Panc1 (cell line): ENCODE data around the gene TBX2. TPM values are rescaled to one million over a fixed set of nuclear protein-coding genes. Genes with fewer than 3 reads are reported as not detected.
A peak's percentile ranks its signal among the peaks of the same experiment; 100 is the strongest.

Experiments used
- ATAC-seq: fragments of 200-7000 bp; cut with Tn5 transposase; 2 replicates; pipeline ENCODE4 v1.9.1; 2020; ENCODE audit warnings: mild to moderate bottlenecking, moderate library complexity
- BruUV-seq: library from RNA; stranded (reverse); fragments of 400-500 nt; replicated peaks from 2 replicates; lab custom pipeline; 2021; lab: Mats Ljungman, UMichigan
- CTCF ChIA-PET: fragments of 300-600 bp; sonication (Branson Sonifier 250); formaldehyde crosslinking; loops from one replicate; lab custom pipeline; 2022; ENCODE audit warnings: antibody characterized with exemption; lab: Charles Lee
- POLR2A ChIA-PET: fragments of 300-600 bp; sonication (Branson Sonifier 250); formaldehyde crosslinking; loops from one replicate; lab custom pipeline; 2022; ENCODE audit warnings: antibody characterized with exemption; lab: Charles Lee
- DNase-seq: peaks from one replicate; pipeline ENCODE4 v3.0.0-alpha.2; 2010; ENCODE audit warnings: low read depth, low spot score
- H3K27ac ChIP-seq: 2 replicates; pipeline ENCODE4 v1.5.1; 2011; ENCODE audit warnings: mild to moderate bottlenecking, low read length, inconsistent platforms
- H3K27me3 ChIP-seq: fragments of 200-500 bp; sonication (Bioruptor generic); 2 replicates; pipeline ENCODE4 v1.6.0; 2014; ENCODE audit warnings: low read length, inconsistent platforms; ENCODE audit not compliant: control insufficient read depth, insufficient read depth
- H3K36me3 ChIP-seq: fragments of 200-500 bp; sonication (Bioruptor generic); 2 replicates; pipeline ENCODE4 v1.5.1; 2014; ENCODE audit warnings: inconsistent platforms, mild to moderate bottlenecking, low read length, moderate library complexity; ENCODE audit not compliant: control insufficient read depth, insufficient read depth
- H3K4me1 ChIP-seq: 2 replicates; pipeline ENCODE4 v1.5.1; 2011; ENCODE audit warnings: inconsistent platforms, mild to moderate bottlenecking, low read length, moderate library complexity; ENCODE audit not compliant: control insufficient read depth, insufficient read depth
- H3K4me3 ChIP-seq, 2 experiments: 2 replicates each; pipeline ENCODE4 v1.5.1; 2011 to 2012; ENCODE audit warnings: low read depth in 2 of 2, low read length in 2 of 2, mild to moderate bottlenecking in 2 of 2, inconsistent platforms in 1 of 2, moderate library complexity in 1 of 2
- H3K9me3 ChIP-seq: fragments of 200-500 bp; sonication (Bioruptor generic); 2 replicates; pipeline ENCODE4 v1.5.1; 2014; ENCODE audit warnings: low read depth, mild to moderate bottlenecking, inconsistent platforms, low read length, moderate library complexity; ENCODE audit not compliant: control insufficient read depth, insufficient read depth
- CTCF ChIP-seq: fragments of 450-650 bp; IDR thresholded peaks from 2 replicates; pipeline ENCODE4 v1.5.1; 2017; ENCODE audit warnings: mild to moderate bottlenecking
- POLR2AphosphoS5 ChIP-seq: IDR thresholded peaks from 2 replicates; pipeline ENCODE4 v1.6.1; 2012; ENCODE audit warnings: mild to moderate bottlenecking, low read depth, low read length, moderate library complexity
- REST ChIP-seq, 2 experiments: IDR thresholded peaks; 2 replicates each; pipeline ENCODE4 v1.6.1; 2011 to 2012; ENCODE audit warnings: low read depth in 2 of 2, control low read depth in 1 of 2, low read length in 1 of 2, mild to moderate bottlenecking in 1 of 2, moderate library complexity in 1 of 2; ENCODE audit not compliant: insufficient read depth in 1 of 2
- SIN3A ChIP-seq: IDR thresholded peaks from 2 replicates; pipeline ENCODE4 v1.6.1; 2012; ENCODE audit warnings: low read depth, mild to moderate bottlenecking, low read length, moderate library complexity, borderline replicate concordance; ENCODE audit not compliant: insufficient read depth
- TCF7L2 ChIP-seq: IDR thresholded peaks from 2 replicates; pipeline ENCODE4 v1.6.1; 2011; ENCODE audit warnings: mild to moderate bottlenecking, low read depth, low read length, inconsistent platforms
- in situ Hi-C: cut with HindIII; loops from 2 replicates; pipeline ENCODE4 v1.10.0; 2016; ENCODE audit warnings: low sequenced_read_pairs, low pct_unique_long_range_greater_than_20kb
- intact Hi-C: fragments of 100-400 bp; cut with micrococcal nuclease; formaldehyde crosslinking; loops from one replicate; pipeline ENCODE4 v1.10.0; 2022; ENCODE audit not compliant: unreplicated experiment
- total RNA-seq: library from RNA; stranded (reverse); gene quantifications from one replicate; pipeline ENCODE4 v1.2.1, GENCODE V29; 2021; ENCODE audit not compliant: unreplicated experiment

The TBX2 gene
- total RNA-seq, 1 experiment from 2014 or later = 35.6 TPM

- Histone ChIP-seq H3K36me3 (no peaks in the 10 kb centered on the region), H3K27me3 (no peaks in the 10 kb centered on the region), H3K4me1 (peaks cover 21% of the 10 kb centered on the region), H3K4me3 (peak overlapping the region; percentile 63 to 74), H3K27ac (peak overlapping the region; percentile 88), H3K9me3 (no peaks in the 10 kb centered on the region)
- BruUV-seq = no TSS peak
- POLR2A ChIA-PET = no interaction called here
- in situ Hi-C loops (no loop called here), intact Hi-C loops (no loop called here)
- TF ChIP-seq CTCF (peak; percentile 99), POLR2AphosphoS5 (no peak), SIN3A (no peak), REST (IDR thresholded peaks at IDR 0.05; ENCODE audit: insufficient read depth in 1 of 2, low read depth in 2 of 2, low read length in 1 of 2) (no peak)
- DNase-seq (no peak), ATAC-seq (peak; percentile 74)
- CTCF ChIA-PET = interaction anchor here (0.5 to 2.3 kb wide), 8 partner anchors 13 to 1298 kb away, joined by 3 to 15 read pairs (median 4); partner anchors contain the start of gene TBX2
These were observed 12.7 kb downstream of the TBX2 start for GRCh38 chr17:61412143-61412859.

- ATAC-seq (peak; percentile 11; the same call in 1 of the 2 replicates), DNase-seq (no peak)
- peak overlapping the region; percentile 63 to 74 for H3K4me3 ChIP-seq
- peak overlapping the region; percentile 88 for H3K27ac ChIP-seq
- TF ChIP-seq POLR2AphosphoS5 = no peak
- no peak for TF ChIP-seq REST (IDR thresholded peaks at IDR 0.05; ENCODE audit: insufficient read depth in 1 of 2, low read depth in 2 of 2, low read length in 1 of 2)
- no peak for TF ChIP-seq SIN3A
- TF ChIP-seq TCF7L2 = no peak
- no peak for TF ChIP-seq CTCF
- ChIA-PET CTCF (interaction anchor here (0.6 to 2.3 kb wide), 6 partner anchors 138 to 692 kb away, joined by 3 to 15 read pairs (median 4); no protein-coding TSS in a partner anchor), POLR2A (interaction anchor here (0.6 kb wide), 1 partner anchor 168 kb away, joined by 3 read pairs; no protein-coding TSS in a partner anchor)
- H3K27me3 ChIP-seq = no peaks in the 10 kb centered on the region
- no peaks in the 10 kb centered on the region for H3K9me3 ChIP-seq
- H3K36me3 ChIP-seq = no peaks in the 10 kb centered on the region
- BruUV-seq = no TSS peak
- in situ Hi-C loops = no loop called here
- intact Hi-C loops = loop anchor here (1.0 kb wide), 1 partner anchor 138 kb away; no protein-coding TSS in a partner anchor
- H3K4me1 ChIP-seq = peaks cover 18% of the 10 kb centered on the region
These were observed 13.4 kb downstream of the TBX2 start for GRCh38 chr17:61412860-61413660.
